Daoy (cell line): ENCODE results near the gene TUBA1A. TPM values are rescaled to one million over a fixed set of nuclear protein-coding genes. Genes with fewer than 3 reads are reported as not detected.
"Not testable (repeated sequence)": the region's sequence is repeated elsewhere in the genome, so short reads cannot be mapped to it uniquely, and the experiment has no call there.

Experiments used
- DNase-seq: peaks from one replicate; pipeline ENCODE4 v3.0.0-alpha.2; 2015; ENCODE audit warnings: low read depth
- total RNA-seq: library from RNA; depleted of rRNA; stranded (reverse); fragments of >200 nt; shearing (Covaris generic); gene quantifications from 2 replicates; pipeline ENCODE4 v1.2.3, GENCODE V29; 2014; rRNA removed

The TUBA1A gene
- total RNA-seq, 1 experiment from 2014 or later = 306 TPM

GRCh38 chr12:49160399-49160798 lies 28.5 kb downstream of the TUBA1A start:
- no peak for DNase-seq

GRCh38 chr12:49154221-49154620 lies 34.7 kb downstream of the TUBA1A start:
- no peak for DNase-seq

- no peak for DNase-seq
These were observed 41.5 kb downstream of the TUBA1A start for GRCh38 chr12:49147384-49147783.

- no peak for DNase-seq
These were observed 42.5 kb downstream of the TUBA1A start for GRCh38 chr12:49146406-49146805.

GRCh38 chr12:49144384-49144783 lies 44.5 kb downstream of the TUBA1A start:
- no peak for DNase-seq

GRCh38 chr12:49138999-49139398 lies 49.9 kb downstream of the TUBA1A start:
- no peak for DNase-seq

GRCh38 chr12:49138587-49138986 lies 50.3 kb downstream of the TUBA1A start:
- DNase-seq = no peak

- DNase-seq = no peak
These were observed 51.4 kb downstream of the TUBA1A start for GRCh38 chr12:49137476-49137875.

- DNase-seq = not testable (repeated sequence)
These were observed 51.9 kb downstream of the TUBA1A start for GRCh38 chr12:49136997-49137396.

Other genes with a start within 250 kb of the TUBA1A start
- gene ARF3, start 231.6 kb downstream of the TUBA1A start, total RNA-seq = 69.3 and 118 TPM in 2 replicates
- gene WNT10B, start 217.3 kb downstream of the TUBA1A start, total RNA-seq = 0.63 TPM in 1 of 2 replicates, not detected in the other
- not detected in 2 replicates for gene WNT1, start 210.8 kb downstream of the TUBA1A start, total RNA-seq
- 0.80 TPM in 1 of 2 replicates, not detected in the other for gene DDN, start 189.7 kb downstream of the TUBA1A start, total RNA-seq
- 67.1 and 68.2 TPM in 2 replicates for gene PRKAG1, start 170.3 kb downstream of the TUBA1A start, total RNA-seq
- gene KMT2D, start 128.3 kb downstream of the TUBA1A start, total RNA-seq = 10.3 and 11.0 TPM in 2 replicates
- 6.3 and 11.0 TPM in 2 replicates for gene RHEBL1, start 119.1 kb downstream of the TUBA1A start, total RNA-seq
- not detected in 2 replicates for gene DHH, start 94.3 kb downstream of the TUBA1A start, total RNA-seq
- 18.2 and 19.6 TPM in 2 replicates for gene LMBR1L, start 78.2 kb downstream of the TUBA1A start, total RNA-seq
- 3,979 and 4,039 TPM in 2 replicates for gene TUBA1B, start 57.7 kb downstream of the TUBA1A start, total RNA-seq
- 835 and 1,096 TPM in 2 replicates for gene TUBA1C, start 76.0 kb upstream of the TUBA1A start, total RNA-seq
- gene PRPH, start 106.1 kb upstream of the TUBA1A start, total RNA-seq = 0.69 TPM in 1 of 2 replicates, not detected in the other
- gene TROAP, start 134.2 kb upstream of the TUBA1A start, total RNA-seq = 45.5 and 48.3 TPM in 2 replicates
- 0.06 and 0.80 TPM in 2 replicates for gene C1QL4, start 148.1 kb upstream of the TUBA1A start, total RNA-seq
- 2.4 and 2.7 TPM in 2 replicates for gene DNAJC22, start 157.8 kb upstream of the TUBA1A start, total RNA-seq
- 20.9 and 32.3 TPM in 2 replicates for gene SPATS2, start 178.4 kb upstream of the TUBA1A start, total RNA-seq